HCT116 (cell line): ENCODE measurements around the gene FKBP7. TPM values are rescaled to one million over a fixed set of nuclear protein-coding genes. Genes with fewer than 3 reads are reported as not detected.

ENCODE experiments used
- ATAC-seq: fragments of 200-7000 bp; cut with Tn5 transposase; 2 replicates; pipeline ENCODE4 v1.9.1; 2020; ENCODE audit warnings: mild to moderate bottlenecking, moderate library complexity
- BruUV-seq: library from RNA; stranded (reverse); fragments of 400-500 nt; replicated peaks from 2 replicates; lab custom pipeline; 2021; lab: Mats Ljungman, UMichigan
- CTCF ChIA-PET: fragments of 300-600 bp; sonication (Branson Sonifier 250); formaldehyde crosslinking; loops from one replicate; lab custom pipeline; 2021; ENCODE audit warnings: antibody characterized with exemption; lab: Charles Lee
- POLR2A ChIA-PET: fragments of 300-600, 350-600 bp; sonication (Branson Sonifier 250); formaldehyde crosslinking; loops from one replicate; lab custom pipeline; 2021; ENCODE audit warnings: antibody characterized with exemption; lab: Charles Lee
- RAD21 ChIA-PET, 2 experiments: fragments of 300-600 bp; sonication (Branson Sonifier 250); formaldehyde crosslinking; loops; one replicate each; lab custom pipeline; 2023; ENCODE audit warnings: low total read pairs in 2 of 2; ENCODE audit not compliant: uncharacterized antibody in 2 of 2, unreplicated experiment in 2 of 2, low non-redundant PET in 1 of 2; lab: Charles Lee
- DNase-seq: peaks from one replicate; pipeline ENCODE4 v3.0.0-alpha.2; 2010; ENCODE audit warnings: low read depth, low spot score
- H2AFZ ChIP-seq: fragments of 200-600 bp; shearing (Covaris generic), sonication (generic); 2 replicates; pipeline ENCODE4 v1.6.1; 2017; ENCODE audit warnings: low read depth, mixed run types, mixed read lengths, antibody characterized with exemption, low read length; ENCODE audit not compliant: poor library complexity, severe bottlenecking
- H3K27ac ChIP-seq: 2 replicates; pipeline ENCODE4 v1.5.1; 2012; ENCODE audit warnings: low read depth, low read length
- H3K27me3 ChIP-seq: fragments of 200-600 bp; sonication (generic); 2 replicates; pipeline ENCODE4 v1.6.1; 2016; ENCODE audit warnings: mixed run types, low read length, mixed read lengths; ENCODE audit not compliant: insufficient read depth
- H3K36me3 ChIP-seq, 2 experiments: fragments of 200-500 bp in 1 of 2; fragments of 200-600 bp in 1 of 2; sonication (Bioruptor generic) in 1 of 2; sonication (generic) in 1 of 2; 2 replicates each; pipeline versions ENCODE4 v1.5.1 to v1.6.1; 2014 to 2016; ENCODE audit warnings: low read length in 2 of 2, inconsistent platforms in 1 of 2, mixed read lengths in 1 of 2, mixed run types in 1 of 2; ENCODE audit not compliant: insufficient read depth in 2 of 2, control insufficient read depth in 1 of 2
- H3K4me1 ChIP-seq, 2 experiments: fragments of 200-600 bp in 1 of 2; sonication (generic) in 1 of 2; 2 replicates each; pipeline versions ENCODE4 v1.5.1 to v1.6.1; 2012 to 2017; ENCODE audit warnings: low read length in 2 of 2, inconsistent platforms in 1 of 2, mild to moderate bottlenecking in 1 of 2, mixed read lengths in 1 of 2, mixed run types in 1 of 2, moderate library complexity in 1 of 2; ENCODE audit not compliant: insufficient read depth in 2 of 2, control insufficient read depth in 1 of 2
- H3K4me2 ChIP-seq: fragments of 200-600 bp; sonication (generic); 2 replicates; pipeline ENCODE4 v1.6.1; 2017; ENCODE audit warnings: mixed run types, low read length, mixed read lengths
- H3K4me3 ChIP-seq, 2 experiments: fragments of 200-600 bp in 1 of 2; sonication (generic) in 1 of 2; replicated peaks in 1 of 2; 2 replicates each; pipeline ENCODE4 v1.5.1; 2011 to 2016; ENCODE audit warnings: low read length in 2 of 2, control low read depth in 1 of 2, low read depth in 1 of 2, mild to moderate bottlenecking in 1 of 2, mixed read lengths in 1 of 2, mixed run types in 1 of 2
- H3K79me2 ChIP-seq: fragments of 200-600 bp; sonication (generic); 2 replicates; pipeline ENCODE4 v1.6.1; 2017; ENCODE audit warnings: mild to moderate bottlenecking, mixed run types, low read length, moderate library complexity, mixed read lengths; ENCODE audit not compliant: insufficient read depth
- H3K9ac ChIP-seq: fragments of 200-600 bp; sonication (generic); 2 replicates; pipeline ENCODE4 v1.6.1; 2016; ENCODE audit warnings: low read length, mixed read lengths
- H3K9me2 ChIP-seq: fragments of 200-600 bp; sonication (generic), shearing (Covaris generic); 2 replicates; pipeline ENCODE4 v1.6.1; 2017; ENCODE audit warnings: mixed run types, mild to moderate bottlenecking, moderate library complexity; ENCODE audit not compliant: insufficient read depth
- H3K9me3 ChIP-seq, 2 experiments: fragments of 200-500 bp in 1 of 2; fragments of 200-600 bp in 1 of 2; sonication (Bioruptor generic) in 1 of 2; sonication (generic) in 1 of 2; 2 replicates each; pipeline ENCODE4 v1.6.1; 2014 to 2017; ENCODE audit warnings: low read length in 2 of 2, mixed read lengths in 2 of 2, inconsistent platforms in 1 of 2, low read depth in 1 of 2, mild to moderate bottlenecking in 1 of 2, mixed run types in 1 of 2, moderate library complexity in 1 of 2; ENCODE audit not compliant: control insufficient read depth in 1 of 2, insufficient read depth in 1 of 2
- H4K20me1 ChIP-seq: fragments of 200-600 bp; sonication (generic), shearing (Covaris generic); 2 replicates; pipeline ENCODE4 v1.6.1; 2017; ENCODE audit warnings: mixed run types, mild to moderate bottlenecking, moderate library complexity; ENCODE audit not compliant: insufficient read depth
- ATF3 ChIP-seq: IDR thresholded peaks from 2 replicates; pipeline ENCODE4 v1.6.1; 2012
- CTCF ChIP-seq, 3 experiments: fragments of 200-600 bp in 1 of 3; sonication (generic) in 1 of 3; IDR thresholded peaks in 2 of 3; conservative IDR thresholded peaks in 1 of 3; 2 replicates each; pipeline ENCODE4 v1.5.1; 2012 to 2017; ENCODE audit warnings: low read depth in 2 of 3, low read length in 2 of 3, antibody characterized with exemption in 1 of 3, borderline replicate concordance in 1 of 3, control low read depth in 1 of 3, mild to moderate bottlenecking in 1 of 3, mixed read lengths in 1 of 3, mixed run types in 1 of 3, moderate library complexity in 1 of 3; ENCODE audit not compliant: insufficient read depth in 1 of 3
- EZH2 ChIP-seq: fragments of 200-600 bp; sonication (generic); IDR thresholded peaks from 2 replicates; pipeline ENCODE4 v1.6.1; 2017; ENCODE audit warnings: antibody characterized with exemption, mixed run types
- EZH2phosphoT487 ChIP-seq: fragments of 200-600 bp; IDR thresholded peaks from 2 replicates; pipeline ENCODE4 v1.6.1; 2018; ENCODE audit warnings: antibody characterized with exemption, borderline replicate concordance
- POLR2A ChIP-seq: IDR thresholded peaks from 2 replicates; pipeline ENCODE4 v1.7.0; 2011; ENCODE audit warnings: borderline replicate concordance; ENCODE audit not compliant: insufficient read depth, insufficient read length; ENCODE audit errors: extremely low read depth
- POLR2AphosphoS5 ChIP-seq: IDR thresholded peaks from 2 replicates; pipeline ENCODE4 v1.6.1; 2011; ENCODE audit warnings: mild to moderate bottlenecking, low read depth, low read length, moderate library complexity
- SP1 ChIP-seq: IDR thresholded peaks from 2 replicates; pipeline ENCODE4 v1.6.1; 2012; ENCODE audit warnings: low read depth
- TCF7L2 ChIP-seq: IDR thresholded peaks from 2 replicates; pipeline ENCODE4 v1.7.0; 2011; ENCODE audit warnings: borderline replicate concordance, inconsistent platforms; ENCODE audit not compliant: insufficient read depth, insufficient read length; ENCODE audit errors: extremely low read depth
- ZFX ChIP-seq: fragments of 450-650 bp; IDR thresholded peaks from 2 replicates; pipeline ENCODE4 v1.6.1; 2017
- ZNF274 ChIP-seq: fragments of 200-500 bp; sonication (Bioruptor generic); IDR thresholded peaks from 2 replicates; pipeline ENCODE4 v1.6.1; 2014; ENCODE audit warnings: mild to moderate bottlenecking, low read depth, low read length, inconsistent platforms
- intact Hi-C: fragments of 100-400 bp; cut with micrococcal nuclease; formaldehyde crosslinking; loops from 2 replicates; pipeline ENCODE4 v1.10.0; 2022
- total RNA-seq: library from RNA; stranded (reverse); gene quantifications from one replicate; pipeline ENCODE4 v1.2.1, GENCODE V29; 2021; ENCODE audit not compliant: unreplicated experiment

The FKBP7 gene
- total RNA-seq, 1 experiment from 2014 or later: 4.5 TPM

- Histone ChIP-seq H3K9me3 (no peaks in the 10 kb centered on the region), H3K9ac (no peak overlapping the region), H3K79me2 (no peaks in the 10 kb centered on the region), H3K27me3 (no peaks in the 10 kb centered on the region), H3K4me1 (peaks cover under 1% of the 10 kb centered on the region in 2 experiments; a peak in 1 of 4 replicates), H3K4me3 (no peak overlapping the region), H3K27ac (no peak overlapping the region), H4K20me1 (no peaks in the 10 kb centered on the region), H3K4me2 (no peak overlapping the region), H3K9me2 (no peaks in the 10 kb centered on the region), H2AFZ (no peak overlapping the region), H3K36me3 (no peaks in the 10 kb centered on the region)
- ATAC-seq (no peak), DNase-seq (no peak)
- RAD21 ChIA-PET: no interaction called here
- TF ChIP-seq ZFX (no peak), TCF7L2 (no peak), POLR2AphosphoS5 (no peak), CTCF (IDR thresholded peaks at IDR 0.05 in 2 of 3, conservative IDR thresholded peaks at IDR 0.05 in 1 of 3; ENCODE audit: borderline replicate concordance in 1 of 3, insufficient read depth in 1 of 3, low read depth in 2 of 3, low read length in 2 of 3) (no peak), ZNF274 (no peak), EZH2phosphoT487 (no peak), POLR2A (no peak), EZH2 (no peak), ATF3 (no peak), SP1 (no peak)
- CTCF ChIA-PET: no interaction called here
- intact Hi-C loops: no loop called here
- no TSS peak for BruUV-seq
- POLR2A ChIA-PET: no interaction called here
Observed at GRCh38 chr2:178457390-178457886, 21.0 kb downstream of the FKBP7 start.
